ENCODE data around the gene SCN5A. TPM values are rescaled to one million over a fixed set of nuclear protein-coding genes. Genes with fewer than 3 reads are reported as not detected.

Gene SCN5A
- total RNA-seq, 1 experiment from 2014 or later = 0.54 TPM

GRCh38 chr3:38689346-38689745 lies 39.9 kb upstream of the SCN5A start:
- Histone ChIP-seq H3K27me3 (replicated peaks; ENCODE audit: insufficient read depth, low read depth, low read length, poor library complexity) (no peaks in the 10 kb centered on the region), H3K9me3 (ENCODE audit: low read depth, low read length, poor library complexity, severe bottlenecking) (no peaks in the 10 kb centered on the region), H3K4me1 (ENCODE audit: insufficient read depth, low read length, poor library complexity, severe bottlenecking) (no peaks in the 10 kb centered on the region), H3K36me3 (ENCODE audit: insufficient read depth, low read length, poor library complexity, severe bottlenecking) (no peaks in the 10 kb centered on the region), H3K27ac (ENCODE audit: low read depth, low read length, poor library complexity, severe bottlenecking) (no peak overlapping the region), H3K4me3 (ENCODE audit: low read depth, low read length, poor library complexity, severe bottlenecking) (no peak overlapping the region)
- POLR2A ChIA-PET (ENCODE audit: low non-redundant PET) = no interaction called here
- intact Hi-C loops (cut with micrococcal nuclease; ENCODE audit: unreplicated experiment) = no loop called here
- CTCF ChIA-PET = interaction anchor here (0.6 kb wide), 1 partner anchor 49 kb away, joined by 4 read pairs; no protein-coding TSS in a partner anchor
- TF ChIP-seq, protein P1, sequence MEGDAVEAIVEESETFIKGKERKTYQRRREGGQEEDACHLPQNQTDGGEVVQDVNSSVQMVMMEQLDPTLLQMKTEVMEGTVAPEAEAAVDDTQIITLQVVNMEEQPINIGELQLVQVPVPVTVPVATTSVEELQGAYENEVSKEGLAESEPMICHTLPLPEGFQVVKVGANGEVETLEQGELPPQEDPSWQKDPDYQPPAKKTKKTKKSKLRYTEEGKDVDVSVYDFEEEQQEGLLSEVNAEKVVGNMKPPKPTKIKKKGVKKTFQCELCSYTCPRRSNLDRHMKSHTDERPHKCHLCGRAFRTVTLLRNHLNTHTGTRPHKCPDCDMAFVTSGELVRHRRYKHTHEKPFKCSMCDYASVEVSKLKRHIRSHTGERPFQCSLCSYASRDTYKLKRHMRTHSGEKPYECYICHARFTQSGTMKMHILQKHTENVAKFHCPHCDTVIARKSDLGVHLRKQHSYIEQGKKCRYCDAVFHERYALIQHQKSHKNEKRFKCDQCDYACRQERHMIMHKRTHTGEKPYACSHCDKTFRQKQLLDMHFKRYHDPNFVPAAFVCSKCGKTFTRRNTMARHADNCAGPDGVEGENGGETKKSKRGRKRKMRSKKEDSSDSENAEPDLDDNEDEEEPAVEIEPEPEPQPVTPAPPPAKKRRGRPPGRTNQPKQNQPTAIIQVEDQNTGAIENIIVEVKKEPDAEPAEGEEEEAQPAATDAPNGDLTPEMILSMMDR (conservative IDR thresholded peaks at IDR 0.05; ENCODE audit: low read depth, low read length) = no peak
- TF ChIP-seq EZH2 (IDR thresholded peaks at IDR 0.05; ENCODE audit: borderline replicate concordance, low read depth, low read length, poor library complexity, severe bottlenecking) = no peak
- BruUV-seq (replicated peaks) = no TSS peak
- no peak for DNase-seq (ENCODE audit: low spot score)

- POLR2A ChIA-PET (ENCODE audit: low non-redundant PET) = interaction anchor here (0.6 kb wide), 1 partner anchor 305 kb away, joined by 3 read pairs; no protein-coding TSS in a partner anchor
Observed at GRCh38 chr3:38687321-38687720, 37.8 kb upstream of the SCN5A start.

GRCh38 chr3:38684546-38684945 lies 35.1 kb upstream of the SCN5A start:
- intact Hi-C loops (cut with micrococcal nuclease; ENCODE audit: unreplicated experiment) = no loop called here
- ChIA-PET CTCF (no interaction called here), POLR2A (ENCODE audit: low non-redundant PET) (no interaction called here)
- TF ChIP-seq, protein P1 (conservative IDR thresholded peaks at IDR 0.05; ENCODE audit: low read depth, low read length) = no peak
- TF ChIP-seq EZH2 (IDR thresholded peaks at IDR 0.05; ENCODE audit: borderline replicate concordance, low read depth, low read length, poor library complexity, severe bottlenecking) = no peak
- no TSS peak for BruUV-seq (replicated peaks)
- H3K4me3 ChIP-seq (ENCODE audit: low read depth, low read length, poor library complexity, severe bottlenecking) = no peak overlapping the region
- no peak overlapping the region for H3K27ac ChIP-seq (ENCODE audit: low read depth, low read length, poor library complexity, severe bottlenecking)
- peaks cover 6% of the 10 kb centered on the region for H3K27me3 ChIP-seq (replicated peaks; ENCODE audit: insufficient read depth, low read depth, low read length, poor library complexity)
- H3K9me3 ChIP-seq (ENCODE audit: low read depth, low read length, poor library complexity, severe bottlenecking) = no peaks in the 10 kb centered on the region
- no peaks in the 10 kb centered on the region for H3K4me1 ChIP-seq (ENCODE audit: insufficient read depth, low read length, poor library complexity, severe bottlenecking)
- no peak for DNase-seq (ENCODE audit: low spot score)
- H3K36me3 ChIP-seq (ENCODE audit: insufficient read depth, low read length, poor library complexity, severe bottlenecking) = no peaks in the 10 kb centered on the region

More at GRCh38 chr3:38687321-38687720, 37.8 kb upstream of the SCN5A start:
- Histone ChIP-seq H3K36me3 (ENCODE audit: insufficient read depth, low read length, poor library complexity, severe bottlenecking) (no peaks in the 10 kb centered on the region), H3K27ac (ENCODE audit: low read depth, low read length, poor library complexity, severe bottlenecking) (no peak overlapping the region), H3K4me1 (ENCODE audit: insufficient read depth, low read length, poor library complexity, severe bottlenecking) (no peaks in the 10 kb centered on the region), H3K27me3 (replicated peaks; ENCODE audit: insufficient read depth, low read depth, low read length, poor library complexity) (no peaks in the 10 kb centered on the region), H3K4me3 (ENCODE audit: low read depth, low read length, poor library complexity, severe bottlenecking) (no peak overlapping the region), H3K9me3 (ENCODE audit: low read depth, low read length, poor library complexity, severe bottlenecking) (no peaks in the 10 kb centered on the region)
- CTCF ChIA-PET = no interaction called here
- no TSS peak for BruUV-seq (replicated peaks)
- TF ChIP-seq, protein P1 (conservative IDR thresholded peaks at IDR 0.05; ENCODE audit: low read depth, low read length) = no peak
- TF ChIP-seq EZH2 (IDR thresholded peaks at IDR 0.05; ENCODE audit: borderline replicate concordance, low read depth, low read length, poor library complexity, severe bottlenecking) = no peak
- no peak for DNase-seq (ENCODE audit: low spot score)
- intact Hi-C loops (cut with micrococcal nuclease; ENCODE audit: unreplicated experiment) = no loop called here

All from A673 (cell line).